K562 (cell line): ENCODE measurements around the gene SNTG2. TPM values are rescaled to one million over a fixed set of nuclear protein-coding genes. Genes with fewer than 3 reads are reported as not detected.

Experiments
- ATAC-seq: fragments of 200-7000 bp; cut with Tn5 transposase; 3 replicates; pipeline ENCODE4 v1.9.1; 2020; ENCODE audit warnings: moderate library complexity
- BruUV-seq: library from RNA; stranded (reverse); fragments of 400-500 nt; replicated peaks from 2 replicates; lab custom pipeline; 2021; lab: Mats Ljungman, UMichigan
- CTCF ChIA-PET: fragments of 300-600 bp; formaldehyde crosslinking; extraction: SDS; loops from one replicate; lab custom pipeline; 2021; ENCODE audit warnings: low intra/inter-chr PET ratio; lab: Yijun Ruan, JAX
- POLR2A ChIA-PET: fragments of 300-600, 350-650 bp; sonication (Branson Sonifier 250); formaldehyde crosslinking; extraction: SDS; loops from one replicate; lab custom pipeline; 2021; ENCODE audit warnings: antibody characterized with exemption, inconsistent platforms; lab: Yijun Ruan, JAX
- DNase-seq, 4 experiments: peaks; one replicate each; pipeline versions ENCODE4 v3.0.0 to v3.0.0-alpha.2; 2011 to 2018; ENCODE audit warnings: low spot score in 3 of 4, mixed read lengths in 3 of 4; ENCODE audit errors: extremely low read depth in 1 of 4
- FAIRE-seq: peaks from 2 replicates; lab custom pipeline; 2011; peaks lifted over from hg19 to GRCh38; lab: Jason Lieb, UNC
- H2AFZ ChIP-seq: 2 replicates; pipeline ENCODE4 v1.6.0; 2011; ENCODE audit warnings: low read depth, low read length, control low read depth, inconsistent platforms
- H3K27ac ChIP-seq: fragments of 200-600 bp; 3 replicates; pipeline ENCODE4 v1.8.0; 2011; ENCODE audit warnings: low read depth, mild to moderate bottlenecking, control low read depth, inconsistent platforms, low read length, moderate library complexity, mixed read lengths; ENCODE audit errors: extremely low read depth
- H3K27me3 ChIP-seq, 2 experiments: fragments of 300-600 bp in 1 of 2; 2 replicates in 1 of 2; 3 replicates in 1 of 2; pipeline versions ENCODE4 v1.6.0 to v1.8.0; 2011; ENCODE audit warnings: inconsistent platforms in 2 of 2, low read length in 2 of 2, mild to moderate bottlenecking in 1 of 2, mixed read lengths in 1 of 2, moderate library complexity in 1 of 2; ENCODE audit not compliant: control insufficient read depth in 2 of 2, insufficient read depth in 2 of 2
- H3K36me3 ChIP-seq: fragments of 300-600 bp; 3 replicates; pipeline ENCODE4 v1.8.0; 2011; ENCODE audit warnings: mild to moderate bottlenecking, low read length, inconsistent platforms; ENCODE audit not compliant: control insufficient read depth, insufficient read depth
- H3K4me1 ChIP-seq, 2 experiments: fragments of 200-600 bp in 1 of 2; replicated peaks in 1 of 2; 2 replicates in 1 of 2; 3 replicates in 1 of 2; pipeline versions ENCODE4 v1.5.1 to v1.8.0; 2011; ENCODE audit warnings: inconsistent platforms in 2 of 2, low read length in 2 of 2, mild to moderate bottlenecking in 1 of 2, mixed read lengths in 1 of 2, moderate library complexity in 1 of 2; ENCODE audit not compliant: control insufficient read depth in 2 of 2, insufficient read depth in 2 of 2
- H3K4me2 ChIP-seq: 2 replicates; pipeline ENCODE4 v1.6.1; 2011; ENCODE audit warnings: low read length, control low read depth, inconsistent platforms, mixed read lengths; ENCODE audit not compliant: insufficient read depth
- H3K4me3 ChIP-seq: fragments of 200-600 bp; sonication (generic), shearing (Covaris generic); 2 replicates; pipeline ENCODE4 v1.5.1; 2016; ENCODE audit warnings: control low read depth, inconsistent platforms
- H3K79me2 ChIP-seq: fragments of 200-600 bp; 3 replicates; pipeline ENCODE4 v1.8.0; 2011; ENCODE audit warnings: low read length, inconsistent platforms; ENCODE audit not compliant: control insufficient read depth, insufficient read depth
- H3K9ac ChIP-seq, 2 experiments: 2 replicates each; pipeline versions ENCODE4 v1.6.0 to v1.6.1; 2011; ENCODE audit warnings: low read depth in 2 of 2, low read length in 2 of 2, control low read depth in 1 of 2, inconsistent platforms in 1 of 2, mild to moderate bottlenecking in 1 of 2, mixed read lengths in 1 of 2; ENCODE audit not compliant: insufficient read depth in 1 of 2
- H3K9me1 ChIP-seq: one replicate; pipeline ENCODE4 v1.6.0; 2011; ENCODE audit warnings: inconsistent platforms, mild to moderate bottlenecking, low read length, moderate library complexity; ENCODE audit not compliant: control insufficient read depth, insufficient read depth
- H3K9me3 ChIP-seq: replicated peaks from 2 replicates; pipeline ENCODE4 v1.5.1; 2011; ENCODE audit warnings: low read depth, low read length, inconsistent platforms; ENCODE audit not compliant: control insufficient read depth, insufficient read depth
- H4K20me1 ChIP-seq: replicated peaks from 2 replicates; pipeline ENCODE4 v1.6.1; 2011; ENCODE audit warnings: low read length, inconsistent platforms, mixed read lengths; ENCODE audit not compliant: control insufficient read depth, insufficient read depth
- CHD1 ChIP-seq: fragments of 200-600 bp; sonication (generic); IDR thresholded peaks from one replicate; pipeline ENCODE4 v1.6.1; 2012; ENCODE audit warnings: mild to moderate bottlenecking, moderate library complexity, low read length, inconsistent platforms
- EHMT2 ChIP-seq: fragments of 450-650 bp; IDR thresholded peaks from 2 replicates; pipeline ENCODE4 v1.6.1; 2018; ENCODE audit warnings: antibody characterized with exemption
- GATA2 ChIP-seq: sonication (generic); formaldehyde crosslinking; IDR thresholded peaks from 2 replicates; pipeline ENCODE4 v1.4.0; 2020; ENCODE audit warnings: mild to moderate bottlenecking, missing genetic modification reagents
- ILF3 ChIP-seq: fragments of 450-650 bp; IDR thresholded peaks from 2 replicates; pipeline ENCODE4 v1.6.1; 2018; ENCODE audit warnings: antibody characterized with exemption, mild to moderate bottlenecking, moderate library complexity, borderline replicate concordance
- KDM4B ChIP-seq, 2 experiments: fragments of 450-650 bp in 1 of 2; sonication (generic) in 1 of 2; IDR thresholded peaks; 2 replicates each; pipeline ENCODE4 v1.6.1; 2016 to 2017; ENCODE audit warnings: borderline replicate concordance in 2 of 2, antibody characterized with exemption in 1 of 2, low read depth in 1 of 2, mild to moderate bottlenecking in 1 of 2
- MCM7 ChIP-seq, 2 experiments: fragments of 450-650 bp; IDR thresholded peaks; 2 replicates each; pipeline ENCODE4 v1.6.1; 2016 to 2018
- NBN ChIP-seq: fragments of 450-650 bp; IDR thresholded peaks from 2 replicates; pipeline ENCODE4 v1.6.1; 2016; ENCODE audit warnings: low read depth, mild to moderate bottlenecking
- SUPT5H ChIP-seq: fragments of 450-650 bp; IDR thresholded peaks from 2 replicates; pipeline ENCODE4 v1.6.1; 2016
- TBL1XR1 ChIP-seq, 2 experiments: IDR thresholded peaks; 2 replicates each; pipeline ENCODE4 v1.6.1; 2012; ENCODE audit warnings: improper control_type of control experiment in 2 of 2, low read length in 2 of 2, mild to moderate bottlenecking in 1 of 2
- ZNF282 ChIP-seq: sonication (generic); formaldehyde crosslinking; IDR thresholded peaks from 2 replicates; pipeline ENCODE4 v1.8.1; 2023; ENCODE audit warnings: missing genetic modification reagents
- ZNF695 ChIP-seq: fragments of 450-650 bp; formaldehyde crosslinking; IDR thresholded peaks from 2 replicates; pipeline ENCODE4 v1.4.0; 2020; ENCODE audit warnings: mild to moderate bottlenecking, moderate library complexity
- WGBS: fragments of 100-300 bp; shearing (Covaris generic); methylation state at CpG from one replicate; pipeline ENCODE4 v1.1.6; 2016; ENCODE audit warnings: low coverage, mixed read lengths; ENCODE audit not compliant: insufficient coverage; ENCODE audit errors: missing lambda C conversion rate; 5-methylcytosine and 5-hydroxymethylcytosine counted together
- in situ Hi-C: fragments of 300-500 bp; cut with MboI; formaldehyde crosslinking; loops from 4 replicates; pipeline ENCODE4 v1.15.0; 2018; ENCODE audit warnings: inconsistent platforms, mixed read lengths
- intact Hi-C: fragments of 100-400 bp; cut with micrococcal nuclease; formaldehyde crosslinking; loops from 2 replicates; pipeline ENCODE4 v1.14.2; 2022
- polyA plus RNA-seq, 8 experiments: library from polyadenylated mRNA; depleted of rRNA in 4 of 8; stranded (reverse) in 5 of 8; unstranded in 3 of 8; fragments of >200 nt; fragmentation: Nextera tagmentation in 2 of 8; fragmentation: Illumina TruSeq in 1 of 8; extraction: Ambion mirVana in 2 of 8; extraction: Trizol in 1 of 8; gene quantifications; 2 replicates each; pipeline versions ENCODE4 v1.2.1 to v1.2.3, GENCODE V29; 2011 to 2014; ENCODE audit warnings: inconsistent platforms in 1 of 8, missing spikeins in 1 of 8
- total RNA-seq, 7 experiments: library from RNA; depleted of rRNA in 6 of 7; stranded (reverse); fragments of >200 nt in 6 of 7; fragmentation: Illumina TruSeq in 2 of 7; extraction: Trizol in 2 of 7; gene quantifications; 2 replicates each; pipeline versions ENCODE4 v1.2.1 to v1.2.3, GENCODE V29; 2011 to 2021; ENCODE audit warnings: low replicate concordance in 1 of 7
- TF ChIP-seq, protein P1 (sequence below): fragments of 450-650 bp; IDR thresholded peaks from 2 replicates; pipeline ENCODE4 v1.6.1; 2014; ENCODE audit warnings: low read depth, mild to moderate bottlenecking, moderate library complexity, borderline replicate concordance

Gene SNTG2
- total and polyA plus RNA-seq, 9 of the 15 experiments (the other 6 are each of a cell fraction or from before 2014, with no cell fraction given), result not detected

DNA sequence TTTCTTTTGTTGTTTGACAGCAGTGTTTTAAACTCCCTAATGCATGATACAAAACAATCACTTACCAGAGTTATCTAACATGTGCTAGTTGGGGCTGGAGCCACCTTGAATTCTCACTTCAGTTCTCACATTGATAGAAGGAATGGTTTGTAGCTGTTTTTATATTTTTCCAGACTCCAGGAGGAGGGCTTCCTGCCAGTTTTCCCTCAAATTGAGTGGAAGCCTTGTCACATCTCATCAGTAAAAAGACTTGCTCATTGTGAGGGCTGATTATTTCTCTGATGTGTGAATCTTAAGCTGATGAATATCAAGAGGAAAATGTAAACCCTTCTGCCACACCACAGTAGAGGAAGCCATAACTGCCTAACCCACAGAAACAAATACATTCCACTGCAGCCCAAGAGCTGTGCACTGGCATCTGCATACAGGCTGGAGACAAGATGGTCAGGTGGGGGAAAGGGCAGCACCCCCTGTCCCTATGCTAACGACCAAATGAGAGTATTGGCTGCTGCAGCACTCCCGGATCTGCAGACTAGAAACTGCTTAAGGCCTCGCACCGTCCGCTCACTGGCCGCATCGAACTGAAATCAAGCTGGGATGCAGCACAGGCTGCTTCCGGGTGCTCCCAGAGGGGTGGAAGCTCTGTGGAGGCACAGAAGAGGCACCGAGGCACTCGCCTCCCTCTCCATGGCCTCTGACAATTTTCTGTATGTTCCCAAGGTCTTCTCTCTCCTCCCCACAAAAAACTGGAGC lies 388.9 kb downstream of the SNTG2 start:
- no peaks in the 10 kb centered on the region for H3K9me3 ChIP-seq
- H3K9ac ChIP-seq, result no peak overlapping the region
- H3K4me1 ChIP-seq, result no peaks in the 10 kb centered on the region
- H2AFZ ChIP-seq, result no peak overlapping the region
- intact Hi-C loops, result no loop called here
- POLR2A ChIA-PET, result interaction anchor here (0.5 kb wide), 1 partner anchor 83 kb away, joined by 4 read pairs; no protein-coding TSS in a partner anchor
- no peak overlapping the region for H3K4me3 ChIP-seq
- H3K36me3 ChIP-seq, result no peaks in the 10 kb centered on the region
- CTCF ChIA-PET, result no interaction called here
- no peak overlapping the region for H3K27ac ChIP-seq
- in situ Hi-C loops, result no loop called here
- no TSS peak for BruUV-seq
- no peaks in the 10 kb centered on the region for H3K27me3 ChIP-seq
- no peak for FAIRE-seq
- TF ChIP-seq KDM4B (IDR thresholded peaks at IDR 0.05; ENCODE audit: borderline replicate concordance in 2 of 2, low read depth in 1 of 2), result no peak
- DNase-seq, result no peak
- H4K20me1 ChIP-seq, result no peaks in the 10 kb centered on the region
- no peak for ATAC-seq
- 0% methylated on average over 10 of the region's 10 CpGs for WGBS
- no peaks in the 10 kb centered on the region for H3K79me2 ChIP-seq
- no peaks in the 10 kb centered on the region for H3K9me1 ChIP-seq
- H3K4me2 ChIP-seq, result no peak overlapping the region

DNA sequence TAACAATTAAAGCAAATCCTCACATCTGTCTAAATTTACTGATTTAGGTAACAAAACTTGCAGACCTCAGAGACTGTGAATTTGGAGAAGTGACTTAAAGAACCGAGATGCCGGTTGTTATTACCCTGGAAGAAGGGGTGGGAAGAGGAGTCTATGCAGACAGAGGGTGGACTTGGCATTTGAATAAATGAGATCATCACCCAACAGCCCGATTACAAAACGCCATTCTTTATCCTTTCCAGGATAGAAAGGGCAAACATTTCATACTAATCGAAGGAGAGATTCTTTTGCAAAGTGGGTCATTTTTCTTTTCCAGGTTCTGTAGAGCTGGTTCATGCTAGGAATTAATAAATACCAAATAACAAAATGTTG lies 389.5 kb downstream of the SNTG2 start:
- BruUV-seq, result no TSS peak
- Histone ChIP-seq H2AFZ (no peak overlapping the region), H3K36me3 (no peaks in the 10 kb centered on the region), H3K27me3 (no peaks in the 10 kb centered on the region), H3K9ac (no peak overlapping the region), H3K79me2 (no peaks in the 10 kb centered on the region), H4K20me1 (no peaks in the 10 kb centered on the region), H3K4me3 (no peak overlapping the region), H3K9me3 (no peaks in the 10 kb centered on the region), H3K9me1 (no peaks in the 10 kb centered on the region), H3K27ac (no peak overlapping the region), H3K4me1 (no peaks in the 10 kb centered on the region), H3K4me2 (no peak overlapping the region)
- POLR2A ChIA-PET, result interaction anchor here (0.6 kb wide), 1 partner anchor 419 kb away, joined by 3 read pairs; no protein-coding TSS in a partner anchor
- intact Hi-C loops (no loop called here), in situ Hi-C loops (no loop called here)
- ATAC-seq, result no peak
- CTCF ChIA-PET, result no interaction called here
- DNase-seq, result no peak
- 0% methylated on average over 5 of the region's 5 CpGs for WGBS
- FAIRE-seq, result no peak
- TF ChIP-seq TBL1XR1 (IDR thresholded peaks at IDR 0.05; ENCODE audit: low read length in 2 of 2) (no peak), ZNF282 (CRISPR knock-in tag) (no peak), CHD1 (no peak), EHMT2 (no peak), ZNF695 (CRISPR knock-in tag) (no peak), GATA2 (CRISPR knock-in tag) (no peak), ILF3 (no peak), SUPT5H (no peak), NBN (no peak), MCM7 (IDR thresholded peaks at IDR 0.05) (no peak)
- TF ChIP-seq, protein P1, sequence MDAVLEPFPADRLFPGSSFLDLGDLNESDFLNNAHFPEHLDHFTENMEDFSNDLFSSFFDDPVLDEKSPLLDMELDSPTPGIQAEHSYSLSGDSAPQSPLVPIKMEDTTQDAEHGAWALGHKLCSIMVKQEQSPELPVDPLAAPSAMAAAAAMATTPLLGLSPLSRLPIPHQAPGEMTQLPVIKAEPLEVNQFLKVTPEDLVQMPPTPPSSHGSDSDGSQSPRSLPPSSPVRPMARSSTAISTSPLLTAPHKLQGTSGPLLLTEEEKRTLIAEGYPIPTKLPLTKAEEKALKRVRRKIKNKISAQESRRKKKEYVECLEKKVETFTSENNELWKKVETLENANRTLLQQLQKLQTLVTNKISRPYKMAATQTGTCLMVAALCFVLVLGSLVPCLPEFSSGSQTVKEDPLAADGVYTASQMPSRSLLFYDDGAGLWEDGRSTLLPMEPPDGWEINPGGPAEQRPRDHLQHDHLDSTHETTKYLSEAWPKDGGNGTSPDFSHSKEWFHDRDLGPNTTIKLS, result no peak
